Mucosa of descending colon (tissue), 3 donors: ENCODE results near the gene RHBDF2. TPM values are rescaled to one million over a fixed set of nuclear protein-coding genes. Genes with fewer than 3 reads are reported as not detected.

Source experiments
- ATAC-seq: fragments of 200-7000 bp; cut with Tn5 transposase; one replicate; pipeline ENCODE4 v1.9.1; 2020; ENCODE audit warnings: mild to moderate bottlenecking, moderate library complexity
- DNase-seq, 3 donors: peaks; one replicate each; pipeline ENCODE4 v3.0.0-alpha.2; 2020
- H3K36me3 ChIP-seq: fragments of 200-600 bp; one replicate; pipeline ENCODE4 v1.8.0; 2021; ENCODE audit warnings: low read depth, mild to moderate bottlenecking
- H3K4me1 ChIP-seq: fragments of 200-600 bp; one replicate; pipeline ENCODE4 v1.8.0; 2021; ENCODE audit warnings: low read depth, mild to moderate bottlenecking
- H3K4me3 ChIP-seq: fragments of 200-600 bp; one replicate; pipeline ENCODE4 v1.8.0; 2021; ENCODE audit warnings: mild to moderate bottlenecking
- H3K9me3 ChIP-seq: fragments of 200-600 bp; one replicate; pipeline ENCODE4 v1.8.0; 2021; ENCODE audit warnings: mild to moderate bottlenecking
- intact Hi-C, 2 donors: fragments of 100-400 bp; cut with DNase I in 1 of 2; cut with micrococcal nuclease in 1 of 2; formaldehyde crosslinking; loops; one replicate each; pipeline versions ENCODE4 v1.11.0 to v1.11.1; 2022; cut with DNase I, micrococcal nuclease
- total RNA-seq, 3 donors: library from RNA; stranded (reverse); fragmentation: NEBNext Ultra II Directional in 2 of 3; extraction: Animal tissue kit (Norgen Biotek cat#: 25700) in 2 of 3; gene quantifications; one replicate each; pipeline versions ENCODE4 v1.2.1 to v1.2.4, GENCODE V29; 2021 to 2023
- TF ChIP-seq, protein P1 (sequence below): fragments of 200-600 bp; IDR thresholded peaks from one replicate; pipeline ENCODE4 v1.8.0; 2022; ENCODE audit warnings: antibody characterized with exemption, mild to moderate bottlenecking
- donor health status: DM: no; HTN: no; CAD: no; lungs with moderate emphysema.
- donor health status: DM: no; HTN: no; CAD: no.
- donor health status: DM: no; HTN: yes; CAD: no.

Gene RHBDF2
- total RNA-seq, 3 donors from 2014 or later, result 11.2 to 20.8 (median 18.9) TPM

DNA sequence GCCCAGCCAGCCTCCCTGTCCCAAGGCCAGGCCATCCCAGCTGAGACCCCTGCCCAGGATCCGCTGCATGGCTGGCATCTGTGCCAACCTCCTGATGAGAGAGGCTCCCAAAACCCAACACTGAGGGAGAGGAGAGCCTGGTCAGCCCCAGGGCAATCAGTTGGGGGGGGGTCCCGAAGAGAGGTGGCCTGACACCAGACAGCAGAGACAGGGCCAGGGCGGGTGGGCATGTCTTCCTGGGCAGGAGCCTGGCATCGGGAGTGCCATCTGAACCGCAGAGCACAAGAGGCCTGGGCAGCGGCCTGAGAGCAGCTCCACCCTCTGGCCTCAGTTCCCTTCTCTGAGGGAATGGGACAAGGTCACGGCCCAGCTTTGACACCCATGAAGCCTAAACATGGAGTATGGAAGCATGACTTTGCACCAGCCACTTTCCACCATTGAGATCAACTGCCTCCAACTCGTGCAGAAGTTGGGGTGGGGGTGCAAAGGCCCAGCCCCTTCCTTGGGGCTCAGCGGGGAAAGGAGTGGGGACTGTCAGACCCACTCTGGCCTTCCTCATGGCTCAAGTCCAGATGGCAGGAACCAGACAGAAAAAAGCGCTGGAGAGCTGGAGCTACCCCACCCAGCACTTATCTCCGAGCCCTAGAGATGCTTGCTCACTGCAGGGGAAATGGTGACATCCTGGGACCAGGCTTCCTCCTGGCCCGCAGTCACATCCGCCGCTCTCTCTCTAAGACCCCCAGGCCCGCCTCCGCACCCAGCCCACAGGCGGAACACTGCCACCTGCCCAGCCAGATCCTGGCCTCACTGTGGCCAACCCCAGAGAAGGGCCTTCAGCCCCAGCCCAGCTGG, 9.7 kb downstream of the RHBDF2 start:
- intact Hi-C loops, result no loop called here
- Histone ChIP-seq H3K36me3 (no peaks in the 10 kb centered on the region), H3K4me1 (peaks cover 37% of the 10 kb centered on the region), H3K4me3 (no peak overlapping the region), H3K9me3 (no peaks in the 10 kb centered on the region)
- peak; percentile 32 for ATAC-seq
- peak in 2 of 3 donors; percentile 47 to 72 for DNase-seq
- TF ChIP-seq, protein P1, sequence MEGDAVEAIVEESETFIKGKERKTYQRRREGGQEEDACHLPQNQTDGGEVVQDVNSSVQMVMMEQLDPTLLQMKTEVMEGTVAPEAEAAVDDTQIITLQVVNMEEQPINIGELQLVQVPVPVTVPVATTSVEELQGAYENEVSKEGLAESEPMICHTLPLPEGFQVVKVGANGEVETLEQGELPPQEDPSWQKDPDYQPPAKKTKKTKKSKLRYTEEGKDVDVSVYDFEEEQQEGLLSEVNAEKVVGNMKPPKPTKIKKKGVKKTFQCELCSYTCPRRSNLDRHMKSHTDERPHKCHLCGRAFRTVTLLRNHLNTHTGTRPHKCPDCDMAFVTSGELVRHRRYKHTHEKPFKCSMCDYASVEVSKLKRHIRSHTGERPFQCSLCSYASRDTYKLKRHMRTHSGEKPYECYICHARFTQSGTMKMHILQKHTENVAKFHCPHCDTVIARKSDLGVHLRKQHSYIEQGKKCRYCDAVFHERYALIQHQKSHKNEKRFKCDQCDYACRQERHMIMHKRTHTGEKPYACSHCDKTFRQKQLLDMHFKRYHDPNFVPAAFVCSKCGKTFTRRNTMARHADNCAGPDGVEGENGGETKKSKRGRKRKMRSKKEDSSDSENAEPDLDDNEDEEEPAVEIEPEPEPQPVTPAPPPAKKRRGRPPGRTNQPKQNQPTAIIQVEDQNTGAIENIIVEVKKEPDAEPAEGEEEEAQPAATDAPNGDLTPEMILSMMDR, result no peak

GRCh38 chr17:76490112-76490710, 11.0 kb downstream of the RHBDF2 start:
- Histone ChIP-seq H3K4me1 (peaks cover 37% of the 10 kb centered on the region), H3K4me3 (no peak overlapping the region), H3K36me3 (no peaks in the 10 kb centered on the region), H3K9me3 (no peaks in the 10 kb centered on the region)
- ATAC-seq (no peak), DNase-seq (no peak)
- TF ChIP-seq, protein P1, result no peak
- intact Hi-C loops, result no loop called here

DNA sequence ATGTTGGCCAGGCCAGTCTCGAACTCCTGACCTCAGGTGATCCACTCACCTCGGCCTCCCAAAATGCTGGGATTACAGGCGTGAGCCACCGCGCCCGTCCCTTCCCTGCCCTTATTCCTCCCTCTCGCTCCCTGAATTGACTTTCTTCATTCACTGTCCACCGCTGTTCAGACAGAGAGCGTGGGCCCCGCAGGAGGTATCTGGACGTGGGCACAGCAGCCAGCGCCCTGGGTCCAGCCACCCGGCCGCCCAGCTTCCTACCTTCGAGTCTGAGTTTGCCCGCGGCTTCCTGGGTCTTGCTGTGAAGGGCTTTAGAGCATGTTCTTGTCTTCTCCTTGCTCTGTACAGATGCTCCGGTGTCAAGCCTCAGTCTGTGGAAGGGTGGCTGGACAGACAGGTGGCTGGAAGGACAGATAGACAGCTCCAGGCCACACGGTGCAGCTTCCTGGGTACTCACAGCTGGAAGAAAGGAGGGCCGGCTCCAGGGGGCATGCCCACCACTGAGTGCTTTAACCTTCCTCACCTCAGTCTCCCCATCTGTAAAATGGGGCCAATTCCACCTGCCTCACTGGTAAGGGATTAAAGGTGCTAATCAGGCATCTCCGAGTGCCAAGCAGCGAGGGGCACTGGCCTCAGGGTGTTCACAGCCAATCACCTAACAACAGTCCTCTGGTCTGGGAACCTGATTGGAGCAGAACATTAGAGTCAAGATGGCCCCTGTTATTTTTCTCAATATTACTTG, 13.6 kb downstream of the RHBDF2 start:
- peak in 1 of 3 donors; percentile 40 for DNase-seq
- no peak for ATAC-seq
- TF ChIP-seq, protein P1, result no peak
- intact Hi-C loops, result no loop called here
- Histone ChIP-seq H3K9me3 (no peaks in the 10 kb centered on the region), H3K4me1 (peaks cover 24% of the 10 kb centered on the region), H3K4me3 (no peak overlapping the region), H3K36me3 (no peaks in the 10 kb centered on the region)

- Histone ChIP-seq H3K4me1 (peaks cover 6% of the 10 kb centered on the region), H3K4me3 (no peak overlapping the region), H3K9me3 (no peaks in the 10 kb centered on the region), H3K36me3 (no peaks in the 10 kb centered on the region)
- ATAC-seq (no peak), DNase-seq (peak in 1 of 3 donors; percentile 37)
- intact Hi-C loops, result no loop called here
- TF ChIP-seq, protein P1, result no peak
Measured at GRCh38 chr17:76485569-76485968, 15.7 kb downstream of the RHBDF2 start.

DNA sequence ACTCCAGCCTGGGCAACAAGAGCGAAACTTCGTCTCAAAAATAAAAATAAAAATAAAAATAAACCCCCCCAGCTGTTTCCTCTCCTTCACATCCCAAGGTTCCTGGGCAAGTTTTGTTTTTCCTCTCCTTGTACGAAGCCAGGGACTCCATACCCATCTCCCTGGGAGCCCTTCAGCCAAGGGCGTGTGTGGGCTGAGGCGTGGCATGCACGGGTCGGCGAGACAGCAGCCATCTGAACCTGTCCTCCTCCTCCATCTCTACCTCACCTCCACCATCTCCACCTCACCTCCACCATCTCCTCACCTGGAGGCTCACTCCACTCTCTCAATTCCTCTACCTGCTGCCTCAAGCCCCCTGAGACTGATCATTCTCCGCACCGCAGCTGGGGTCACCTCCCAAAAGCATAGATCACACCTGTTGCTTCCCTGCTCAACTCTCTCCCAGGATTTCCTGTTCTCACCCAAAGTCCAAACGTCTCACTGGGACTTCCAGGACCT, 16.9 kb downstream of the RHBDF2 start:
- Histone ChIP-seq H3K9me3 (no peaks in the 10 kb centered on the region), H3K4me3 (no peak overlapping the region), H3K4me1 (no peaks in the 10 kb centered on the region), H3K36me3 (no peaks in the 10 kb centered on the region)
- ATAC-seq (no peak), DNase-seq (peak in 1 of 3 donors; percentile 39)
- intact Hi-C loops, result no loop called here
- TF ChIP-seq, protein P1, result no peak
